Naive B cell (primary cell): ENCODE data around the gene EPB41L2. TPM values are rescaled to one million over a fixed set of nuclear protein-coding genes. Genes with fewer than 3 reads are reported as not detected.

ENCODE experiments used
- ATAC-seq, 2 donors: fragments of 150-1000 bp; cut with Tn5 transposase; 2 replicates each; pipeline ENCODE4 v1.10.0; 2021; ENCODE audit warnings: low read depth in 2 of 2, mild to moderate bottlenecking in 2 of 2, moderate library complexity in 2 of 2
- DNase-seq: peaks from one replicate; pipeline ENCODE4 v3.0.0; 2022
- H3K27ac Mint-ChIP-seq, 6 donors: one replicate each; pipeline ENCODE4 v1.8.0; 2020 to 2022; ENCODE audit warnings: mild to moderate bottlenecking in 6 of 6, mixed read lengths in 6 of 6, moderate library complexity in 5 of 6, inconsistent platforms in 2 of 6
- H3K27me3 Mint-ChIP-seq, 3 donors: one replicate each; pipeline ENCODE4 v1.8.0; 2021 to 2022; ENCODE audit warnings: mixed read lengths in 3 of 3, mild to moderate bottlenecking in 1 of 3
- H3K36me3 Mint-ChIP-seq, 2 donors: one replicate each; pipeline ENCODE4 v1.8.0; 2020 to 2022; ENCODE audit warnings: mixed read lengths in 2 of 2, inconsistent platforms in 1 of 2, mild to moderate bottlenecking in 1 of 2
- H3K4me1 Mint-ChIP-seq, 3 donors: one replicate each; pipeline ENCODE4 v1.8.0; 2020 to 2022; ENCODE audit warnings: mixed read lengths in 3 of 3, inconsistent platforms in 1 of 3, mild to moderate bottlenecking in 1 of 3, moderate library complexity in 1 of 3
- H3K4me3 Mint-ChIP-seq, 8 donors: one replicate each; pipeline ENCODE4 v1.8.0; 2020 to 2022; ENCODE audit warnings: mild to moderate bottlenecking in 8 of 8, mixed read lengths in 8 of 8, moderate library complexity in 8 of 8, inconsistent platforms in 2 of 8
- H3K9me3 Mint-ChIP-seq, 7 donors: one replicate each; pipeline ENCODE4 v1.8.0; 2020 to 2022; ENCODE audit warnings: mixed read lengths in 7 of 7, mild to moderate bottlenecking in 5 of 7, inconsistent platforms in 2 of 7, moderate library complexity in 1 of 7
- polyA plus RNA-seq, 6 donors: library from polyadenylated mRNA; unstranded; fragments of 300-500 nt; fragmentation: Illumina TruSeq; gene quantifications; one replicate each; pipeline ENCODE4 v1.2.3, GENCODE V29; 2021; ENCODE audit warnings: low read depth in 6 of 6

The EPB41L2 gene
- polyA plus RNA-seq, 6 donors from 2014 or later, result 10.9 to 51.1 (median 34.0) TPM

GRCh38 chr6:130913120-130913519, 149.9 kb downstream of the EPB41L2 start:
- Mint-ChIP-seq H3K27me3 (no peaks in the 10 kb centered on the region), H3K36me3 (peaks cover 13 to 20% of the 10 kb centered on the region in 2 donors), H3K9me3 (peaks cover 0 to 18% (median 9%) of the 10 kb centered on the region in 7 donors), H3K27ac (peak overlapping the region in 2 of 6 donors; percentile 62 to 72), H3K4me1 (peaks cover 16 to 35% (median 25%) of the 10 kb centered on the region in 3 donors), H3K4me3 (peak overlapping the region in 1 of 8 donors; percentile 3)
- DNase-seq (peak; percentile 8), ATAC-seq (peak; percentile 71 to 90)

- peaks cover 0 to 18% (median 9%) of the 10 kb centered on the region in 7 donors for H3K9me3 Mint-ChIP-seq
- H3K36me3 Mint-ChIP-seq, result peaks cover 11 to 19% of the 10 kb centered on the region in 2 donors
- ATAC-seq (no peak), DNase-seq (no peak)
- H3K4me3 Mint-ChIP-seq, result no peak overlapping the region
- H3K27me3 Mint-ChIP-seq, result no peaks in the 10 kb centered on the region
- H3K4me1 Mint-ChIP-seq, result peaks cover 19 to 32% (median 23%) of the 10 kb centered on the region in 3 donors
- no peak overlapping the region for H3K27ac Mint-ChIP-seq
Measured at GRCh38 chr6:130912434-130912833, 150.6 kb downstream of the EPB41L2 start.

GRCh38 chr6:130908958-130909357, 154.1 kb downstream of the EPB41L2 start:
- no peak for DNase-seq
- H3K9me3 Mint-ChIP-seq, result peaks cover 0 to 15% (median 7%) of the 10 kb centered on the region in 7 donors
- H3K27me3 Mint-ChIP-seq, result no peaks in the 10 kb centered on the region
- peaks cover 17 to 29% (median 20%) of the 10 kb centered on the region in 3 donors for H3K4me1 Mint-ChIP-seq
- peaks cover 9 to 12% of the 10 kb centered on the region in 2 donors for H3K36me3 Mint-ChIP-seq
- no peak for ATAC-seq
- no peak overlapping the region for H3K4me3 Mint-ChIP-seq
- no peak overlapping the region for H3K27ac Mint-ChIP-seq

GRCh38 chr6:130908188-130908587, 154.9 kb downstream of the EPB41L2 start:
- Mint-ChIP-seq H3K27me3 (no peaks in the 10 kb centered on the region), H3K4me1 (peaks cover 14 to 26% (median 17%) of the 10 kb centered on the region in 3 donors), H3K36me3 (peaks cover 9 to 12% of the 10 kb centered on the region in 2 donors), H3K9me3 (peaks cover 0 to 15% (median 7%) of the 10 kb centered on the region in 7 donors), H3K4me3 (no peak overlapping the region), H3K27ac (no peak overlapping the region)
- DNase-seq (no peak), ATAC-seq (no peak)

- Mint-ChIP-seq H3K4me3 (no peak overlapping the region), H3K27me3 (no peaks in the 10 kb centered on the region), H3K27ac (peak overlapping the region in 3 of 6 donors; percentile 2 to 48 (median 4)), H3K4me1 (peaks cover 10 to 20% (median 12%) of the 10 kb centered on the region in 3 donors), H3K36me3 (peaks cover 9 to 12% of the 10 kb centered on the region in 2 donors), H3K9me3 (peaks cover 0 to 15% (median 7%) of the 10 kb centered on the region in 7 donors)
- ATAC-seq (no peak), DNase-seq (no peak)
Measured at GRCh38 chr6:130907687-130908086, 155.4 kb downstream of the EPB41L2 start.

GRCh38 chr6:130906736-130907381, 156.2 kb downstream of the EPB41L2 start:
- peaks cover 9 to 12% of the 10 kb centered on the region in 2 donors for H3K36me3 Mint-ChIP-seq
- H3K4me1 Mint-ChIP-seq, result peaks cover 7 to 16% (median 10%) of the 10 kb centered on the region in 3 donors

GRCh38 chr6:130903602-130904001, 159.4 kb downstream of the EPB41L2 start:
- peaks cover 11% of the 10 kb centered on the region in 2 donors for H3K36me3 Mint-ChIP-seq
- ATAC-seq (no peak), DNase-seq (no peak)
- H3K9me3 Mint-ChIP-seq, result no peaks in the 10 kb centered on the region
- H3K4me3 Mint-ChIP-seq, result no peak overlapping the region
- no peaks in the 10 kb centered on the region for H3K27me3 Mint-ChIP-seq
- H3K27ac Mint-ChIP-seq, result no peak overlapping the region
- peaks cover 0 to 4% (median 0%) of the 10 kb centered on the region in 3 donors for H3K4me1 Mint-ChIP-seq

More at GRCh38 chr6:130906736-130907381, 156.2 kb downstream of the EPB41L2 start:
- Mint-ChIP-seq H3K27me3 (no peaks in the 10 kb centered on the region), H3K4me3 (no peak overlapping the region), H3K27ac (no peak overlapping the region), H3K9me3 (peaks cover 0 to 15% (median 7%) of the 10 kb centered on the region in 7 donors)
- no peak for DNase-seq
- ATAC-seq, result no peak

GRCh38 chr6:130903007-130903406, 160.0 kb downstream of the EPB41L2 start:
- H3K27me3 Mint-ChIP-seq, result no peaks in the 10 kb centered on the region
- peaks cover 11% of the 10 kb centered on the region in 2 donors for H3K36me3 Mint-ChIP-seq
- peak overlapping the region in 1 of 6 donors; percentile 13 for H3K27ac Mint-ChIP-seq
- no peak overlapping the region for H3K4me3 Mint-ChIP-seq
- DNase-seq (no peak), ATAC-seq (no peak)
- peaks cover 0 to 3% (median 0%) of the 10 kb centered on the region in 3 donors for H3K4me1 Mint-ChIP-seq
- H3K9me3 Mint-ChIP-seq, result no peaks in the 10 kb centered on the region

GRCh38 chr6:130900913-130901312, 162.1 kb downstream of the EPB41L2 start:
- H3K9me3 Mint-ChIP-seq, result no peaks in the 10 kb centered on the region
- DNase-seq (no peak), ATAC-seq (no peak)
- H3K27me3 Mint-ChIP-seq, result no peaks in the 10 kb centered on the region
- peak overlapping the region in 1 of 6 donors; percentile 16 for H3K27ac Mint-ChIP-seq
- H3K36me3 Mint-ChIP-seq, result peaks cover 6 to 11% of the 10 kb centered on the region in 2 donors
- no peaks in the 10 kb centered on the region for H3K4me1 Mint-ChIP-seq
- no peak overlapping the region for H3K4me3 Mint-ChIP-seq

GRCh38 chr6:130896249-130896648, 166.8 kb downstream of the EPB41L2 start:
- Mint-ChIP-seq H3K9me3 (no peaks in the 10 kb centered on the region), H3K36me3 (peaks cover 21 to 28% of the 10 kb centered on the region in 2 donors), H3K27me3 (no peaks in the 10 kb centered on the region)

GRCh38 chr6:130895516-130895915, 167.5 kb downstream of the EPB41L2 start:
- no peaks in the 10 kb centered on the region for H3K9me3 Mint-ChIP-seq
- H3K4me3 Mint-ChIP-seq, result no peak overlapping the region
- H3K27ac Mint-ChIP-seq, result no peak overlapping the region
- H3K27me3 Mint-ChIP-seq, result no peaks in the 10 kb centered on the region
- peaks cover 12 to 15% (median 13%) of the 10 kb centered on the region in 3 donors for H3K4me1 Mint-ChIP-seq
- no peak for DNase-seq
- H3K36me3 Mint-ChIP-seq, result peaks cover 21% of the 10 kb centered on the region in 2 donors
- ATAC-seq, result no peak

More at GRCh38 chr6:130896249-130896648, 166.8 kb downstream of the EPB41L2 start:
- H3K4me3 Mint-ChIP-seq, result no peak overlapping the region
- peaks cover 12 to 15% (median 13%) of the 10 kb centered on the region in 3 donors for H3K4me1 Mint-ChIP-seq
- H3K27ac Mint-ChIP-seq, result no peak overlapping the region
- ATAC-seq (no peak), DNase-seq (no peak)

GRCh38 chr6:130893766-130894165, 169.3 kb downstream of the EPB41L2 start:
- Mint-ChIP-seq H3K36me3 (peaks cover 17 to 22% of the 10 kb centered on the region in 2 donors), H3K4me1 (peaks cover 12 to 15% (median 13%) of the 10 kb centered on the region in 3 donors), H3K4me3 (no peak overlapping the region), H3K27ac (peak overlapping the region in 1 of 6 donors; percentile 66), H3K27me3 (no peaks in the 10 kb centered on the region), H3K9me3 (no peaks in the 10 kb centered on the region)
- ATAC-seq, result no peak
- DNase-seq, result no peak

GRCh38 chr6:130893277-130893676, 169.8 kb downstream of the EPB41L2 start:
- Mint-ChIP-seq H3K4me1 (peaks cover 12 to 15% (median 13%) of the 10 kb centered on the region in 3 donors), H3K27ac (peak overlapping the region in 3 of 6 donors; percentile 5 to 66 (median 28)), H3K4me3 (no peak overlapping the region), H3K9me3 (no peaks in the 10 kb centered on the region), H3K36me3 (peaks cover 17 to 22% of the 10 kb centered on the region in 2 donors), H3K27me3 (no peaks in the 10 kb centered on the region)
- ATAC-seq (peak in 1 of 2 donors; percentile 53), DNase-seq (no peak)

- Mint-ChIP-seq H3K27ac (no peak overlapping the region), H3K27me3 (no peaks in the 10 kb centered on the region), H3K9me3 (no peaks in the 10 kb centered on the region), H3K4me1 (peaks cover 12 to 15% (median 13%) of the 10 kb centered on the region in 3 donors), H3K4me3 (no peak overlapping the region), H3K36me3 (peaks cover 17 to 26% of the 10 kb centered on the region in 2 donors)
- DNase-seq, result no peak
- no peak for ATAC-seq
Measured at GRCh38 chr6:130890521-130890971, 172.5 kb downstream of the EPB41L2 start.
